Amniotic stem cell (primary cell): Measurements from ENCODE around the gene COMMD1.
"Not testable (repeated sequence)": the region's sequence is repeated elsewhere in the genome, so short reads cannot be mapped to it uniquely, and the experiment has no call there.

Experiments
- DNase-seq: peaks from one replicate; lab custom pipeline; 2025; lab: John Stamatoyannopoulos, UW

COMMD1 gene

DNA sequence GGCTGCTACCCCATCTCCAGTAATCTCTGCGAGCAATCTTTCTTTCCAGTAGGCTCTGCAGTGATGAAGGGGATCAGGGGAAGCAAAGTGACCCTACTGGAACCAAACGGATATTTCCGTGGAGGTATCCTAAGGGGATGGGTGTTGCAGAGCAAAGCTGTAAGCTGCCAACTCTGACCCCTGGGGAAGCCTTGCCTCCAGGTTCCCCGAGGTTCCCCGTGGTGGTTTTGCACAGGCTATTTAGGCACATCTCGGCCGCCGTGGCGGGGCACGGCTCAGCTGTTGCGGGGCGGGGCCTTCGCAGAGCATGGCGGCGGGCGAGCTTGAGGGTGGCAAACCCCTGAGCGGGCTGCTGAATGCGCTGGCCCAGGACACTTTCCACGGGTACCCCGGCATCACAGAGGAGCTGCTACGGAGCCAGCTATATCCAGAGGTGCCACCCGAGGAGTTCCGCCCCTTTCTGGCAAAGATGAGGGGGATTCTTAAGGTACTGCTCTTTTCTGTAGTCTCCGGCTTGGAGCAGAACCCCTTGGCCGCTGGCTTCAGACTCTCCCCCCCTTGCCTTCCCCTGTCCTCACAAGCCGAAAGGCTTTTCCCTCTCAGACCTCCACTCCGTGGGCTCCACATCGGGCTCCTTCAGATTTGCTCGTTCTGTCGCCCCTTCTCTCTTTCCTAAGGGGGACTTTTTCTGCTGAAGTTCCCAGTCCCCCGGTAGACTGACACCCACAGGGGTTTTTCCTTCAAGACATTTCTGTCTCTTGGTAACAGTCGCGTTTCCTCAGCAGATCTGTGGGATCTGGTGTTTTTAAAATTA, at the start of gene COMMD1:
Gene COMMD1 (plus strand): TSS at position 303 of the 814 bp plus-strand sequence. CDS start 5 bp downstream, at position 308.
- DNase-seq: peak; percentile 68

- no peak for DNase-seq
These were observed 48.2 kb upstream of the COMMD1 start for GRCh38 chr2:61857224-61857623.

- no peak for DNase-seq
These were observed 43.4 kb upstream of the COMMD1 start for GRCh38 chr2:61862085-61862484.

DNA sequence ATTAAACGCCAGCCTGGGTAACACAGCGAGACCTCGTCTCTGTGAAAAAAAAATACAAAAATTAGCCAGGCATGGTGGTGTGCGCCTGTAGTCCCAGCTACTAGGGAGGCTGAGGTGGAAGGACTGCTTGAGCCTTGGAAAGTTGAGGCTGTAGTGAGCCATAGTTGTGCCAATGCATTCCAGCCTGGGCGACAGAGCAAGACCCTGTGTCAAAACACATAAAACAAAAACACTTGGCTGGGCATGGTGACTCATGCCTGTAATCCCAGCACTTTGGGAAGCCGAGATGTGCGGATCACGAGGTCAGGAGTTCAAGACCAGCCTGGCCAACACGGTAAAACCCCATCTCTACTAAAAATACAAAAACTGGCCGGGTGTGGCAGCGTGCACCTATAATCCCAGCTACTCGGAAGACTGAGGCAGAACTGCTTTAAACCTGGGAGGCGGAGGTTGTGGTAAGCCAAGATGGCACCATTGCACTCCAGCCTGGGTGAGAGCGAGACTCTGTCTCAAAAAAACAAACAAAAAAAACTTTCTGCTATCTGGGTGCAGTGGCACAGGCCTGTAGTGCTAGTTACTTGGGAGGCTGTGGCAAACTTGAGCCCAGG, 38.9 kb upstream of the COMMD1 start:
- DNase-seq: not testable (repeated sequence)

GRCh38 chr2:61876400-61876799, 29.1 kb upstream of the COMMD1 start:
- no peak for DNase-seq

- no peak for DNase-seq
These were observed 27.8 kb upstream of the COMMD1 start for GRCh38 chr2:61877571-61878245.

DNA sequence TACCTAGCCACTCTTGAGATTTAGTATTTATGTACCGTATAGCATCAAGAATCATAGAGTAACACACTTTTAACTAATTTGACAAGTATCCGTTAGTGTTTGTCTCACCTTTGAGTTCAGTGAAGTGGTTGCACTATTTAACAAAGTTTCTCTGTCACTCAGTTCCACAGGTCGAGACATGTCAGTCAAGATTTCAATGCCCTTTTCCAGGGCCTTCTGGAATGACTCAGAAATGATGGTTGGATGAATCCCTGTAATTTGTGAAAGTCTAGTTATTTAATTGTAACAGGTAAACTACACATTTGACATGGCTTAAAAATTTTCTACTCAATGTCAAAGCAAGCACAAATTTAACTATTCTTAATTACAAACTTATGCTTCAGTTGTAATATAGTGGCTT, 26.7 kb upstream of the COMMD1 start:
- no peak for DNase-seq

- DNase-seq: not testable (repeated sequence)
These were observed 26.1 kb upstream of the COMMD1 start for GRCh38 chr2:61879351-61879750.

DNA sequence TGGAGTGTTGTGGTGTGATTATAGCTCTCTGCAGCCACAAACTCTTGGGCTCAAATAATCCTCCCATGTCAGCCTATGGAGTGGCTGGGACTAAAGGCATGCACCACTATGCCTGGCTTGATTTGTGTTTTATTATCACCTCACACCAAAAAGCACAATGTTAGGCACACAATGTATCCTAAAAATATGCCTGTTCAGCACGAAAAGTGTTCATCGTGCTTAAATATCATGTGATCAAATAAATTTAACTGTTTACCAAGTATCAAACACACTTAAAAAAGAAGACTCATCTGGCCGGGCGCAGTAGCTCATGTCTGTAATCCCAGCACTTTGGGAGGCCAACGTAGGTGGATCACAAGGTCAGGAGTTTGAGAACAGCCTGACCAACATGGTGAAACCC, 22.6 kb upstream of the COMMD1 start:
- no peak for DNase-seq

DNA sequence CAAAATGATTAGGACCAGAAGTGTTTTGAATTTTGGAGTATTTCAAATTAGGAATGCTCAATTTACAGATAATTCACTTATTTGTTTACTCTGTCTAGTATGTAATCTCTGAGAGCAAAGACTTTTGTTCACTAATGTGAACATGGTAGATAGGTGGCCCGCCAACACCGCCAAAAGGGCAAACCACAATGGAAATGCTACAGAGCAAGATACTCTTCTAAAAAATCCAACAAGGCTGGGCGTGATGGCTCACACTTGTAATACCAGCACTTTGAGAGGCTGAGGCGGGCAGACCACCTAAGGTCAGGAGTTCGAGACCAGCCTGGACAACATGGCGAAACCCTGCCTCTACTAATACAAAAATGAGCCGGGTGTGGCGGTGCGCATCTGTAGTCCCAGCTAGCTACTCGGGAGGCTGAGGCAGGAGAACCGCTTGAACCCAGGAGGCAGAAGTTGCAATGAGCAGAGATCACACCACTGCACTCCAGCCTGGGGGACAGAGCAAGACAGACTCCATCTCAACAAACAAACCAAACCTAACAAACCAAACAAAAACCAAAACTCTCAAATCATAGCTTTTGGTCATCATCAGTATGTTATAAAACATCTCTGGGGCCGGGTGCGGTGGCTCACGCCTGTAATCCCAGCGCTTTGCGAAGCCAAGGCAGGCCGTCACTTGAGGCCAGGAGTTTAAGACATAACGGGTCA, 19.4 kb upstream of the COMMD1 start:
- no peak for DNase-seq

DNA sequence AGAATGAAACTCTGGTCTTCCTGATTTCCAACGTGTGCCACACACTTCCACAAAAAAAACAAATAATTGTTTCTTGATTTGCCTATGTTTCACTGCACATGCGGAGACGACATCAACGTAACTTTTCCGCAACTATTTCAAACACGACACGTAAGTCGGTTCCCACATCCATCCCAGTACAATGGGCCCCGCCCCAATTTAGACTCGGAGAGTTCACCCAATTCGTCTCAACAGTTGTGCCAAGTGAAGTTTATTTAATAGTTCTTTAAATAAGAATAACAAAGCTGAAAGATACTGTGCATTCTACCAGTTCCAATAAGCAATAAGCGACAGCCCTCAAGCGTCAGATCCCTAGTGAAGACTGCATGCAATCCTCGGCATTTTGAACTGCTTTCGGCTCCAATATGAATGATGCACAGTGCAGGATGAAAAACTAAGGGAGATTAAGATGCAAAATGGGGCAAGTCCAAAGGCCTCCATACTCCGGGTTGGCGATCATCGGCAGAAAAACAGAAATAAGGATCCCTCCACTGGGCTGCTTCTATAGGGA, 17.7 kb upstream of the COMMD1 start:
- DNase-seq: no peak

GRCh38 chr2:61888267-61889055, 17.0 kb upstream of the COMMD1 start, which contains the start of gene CCT4:
CCT4 (minus strand) TSS chr2:61888656; CDS start chr2:61888507, 149 bp downstream.
- peak; percentile 27 for DNase-seq

DNA sequence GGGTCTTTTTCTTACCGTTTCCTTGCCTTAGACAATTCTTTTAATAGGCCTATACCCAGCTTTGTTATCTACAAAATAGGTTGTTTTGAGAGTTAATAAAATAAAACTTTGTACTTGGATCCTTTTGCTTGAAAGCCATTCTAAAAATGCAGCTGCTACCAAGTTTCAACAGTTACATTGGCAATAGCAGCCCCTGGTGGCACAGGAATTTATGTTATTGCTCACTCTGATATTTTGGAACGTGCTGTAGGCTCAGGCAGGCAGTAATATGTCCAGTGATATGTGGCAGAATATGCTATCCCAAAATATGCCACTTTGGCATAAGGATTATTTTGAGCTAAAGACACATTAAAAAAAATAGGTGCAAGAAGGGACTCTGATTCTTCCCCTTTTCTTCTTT, 6.7 kb upstream of the COMMD1 start:
- DNase-seq: no peak

DNA sequence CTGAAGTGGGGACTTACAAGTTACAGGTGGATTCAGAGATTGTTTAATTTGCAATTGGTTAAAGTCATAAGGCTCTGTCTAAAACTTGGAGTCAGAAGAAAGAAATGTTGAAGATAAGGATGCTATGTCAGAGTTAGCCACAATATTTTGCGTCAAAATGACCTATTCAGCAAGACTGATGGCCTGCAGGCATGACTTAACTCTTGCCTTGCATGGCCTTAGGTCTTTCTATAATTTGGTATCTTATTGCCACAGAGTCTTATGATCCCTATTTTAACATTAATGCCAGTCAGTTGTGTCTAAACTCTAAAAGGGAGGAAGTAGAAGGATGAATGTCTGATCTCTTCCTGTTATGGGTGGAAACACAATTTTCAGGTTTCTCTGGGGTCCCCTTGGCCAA, 5.2 kb upstream of the COMMD1 start:
- DNase-seq: no peak

DNA sequence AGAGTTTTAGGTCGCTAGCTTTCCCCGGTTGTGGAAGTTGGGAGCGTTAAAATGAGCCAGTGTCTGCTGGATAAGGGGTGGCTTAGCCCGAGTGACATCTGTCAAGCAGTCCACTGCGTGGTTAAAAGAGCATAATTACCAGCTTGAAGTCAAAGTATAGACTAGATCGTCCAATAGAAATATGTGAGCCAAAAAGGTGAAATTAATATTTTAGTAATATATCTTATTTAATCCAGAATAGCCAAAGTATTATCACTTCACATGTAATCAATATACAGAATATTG, 654 bp downstream of the COMMD1 start:
- no peak for DNase-seq

GRCh38 chr2:61909116-61909515, 3.6 kb downstream of the COMMD1 start:
- DNase-seq: no peak

DNA sequence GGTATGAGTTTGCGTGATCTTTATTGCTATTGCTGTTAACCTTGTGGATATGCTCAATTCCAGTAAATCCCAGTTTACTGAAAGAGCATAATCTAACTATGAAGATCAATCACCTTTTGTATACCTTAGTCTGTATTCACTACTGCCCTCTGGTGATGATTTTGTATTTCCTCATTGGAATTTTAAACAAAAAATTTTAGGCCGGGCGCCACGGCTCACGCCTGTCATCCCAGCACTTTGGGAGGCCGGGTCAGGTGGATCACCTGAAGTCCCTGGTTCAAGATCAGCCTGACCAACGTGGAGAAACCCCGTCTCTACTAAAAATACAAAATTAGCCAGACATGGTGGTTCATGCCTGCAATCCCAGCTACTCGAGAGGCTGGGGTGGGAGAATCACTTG, 5.1 kb downstream of the COMMD1 start:
- no peak for DNase-seq

DNA sequence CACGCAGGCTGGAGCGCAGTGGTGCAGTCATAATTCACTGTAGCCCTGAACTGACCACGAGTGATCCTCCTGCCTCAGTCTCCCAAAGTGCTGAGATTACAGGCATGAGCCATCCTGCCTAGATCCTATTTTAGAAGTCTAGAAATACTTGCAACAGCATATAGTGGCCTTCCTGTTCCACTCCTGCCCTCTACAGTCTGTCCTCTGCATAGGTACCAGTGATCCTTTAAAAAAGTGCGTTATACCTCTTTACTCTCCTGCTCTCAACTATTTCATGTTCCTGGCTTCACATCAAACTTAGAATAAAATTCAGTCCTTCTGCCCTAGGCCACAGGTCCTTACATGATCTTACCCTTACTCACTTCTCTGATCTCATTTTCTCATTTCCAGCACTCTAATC, 6.0 kb downstream of the COMMD1 start:
- no peak for DNase-seq

DNA sequence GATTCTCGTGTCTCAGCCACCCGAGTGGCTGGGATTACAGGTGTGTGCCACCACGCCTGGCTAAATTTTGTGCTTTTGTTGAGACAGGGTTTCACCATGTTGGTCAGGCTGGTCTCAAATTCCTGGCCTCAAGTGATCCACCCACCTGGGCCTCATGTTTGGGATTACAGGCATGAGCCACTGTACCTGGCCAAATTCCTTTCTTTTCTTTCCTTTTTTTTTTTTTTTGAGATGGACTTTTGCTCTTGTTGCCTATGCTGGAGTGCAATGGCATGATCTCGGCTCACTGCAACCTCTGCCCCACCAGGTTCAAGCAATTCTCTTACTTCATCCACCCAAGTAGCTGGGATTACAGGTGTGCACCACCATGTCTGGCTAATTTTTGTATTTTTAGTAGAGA, 9.3 kb downstream of the COMMD1 start:
- not testable (repeated sequence) for DNase-seq

- DNase-seq: no peak
These were observed 15.1 kb downstream of the COMMD1 start for GRCh38 chr2:61920548-61920947.

- no peak for DNase-seq
These were observed 17.2 kb downstream of the COMMD1 start for GRCh38 chr2:61922714-61923113.
